T-helper 2 cell treated with Interferon-gamma antibody and Interleukin-4, amounts not matched to agents 5 μg/mL and 100 μg/mL, for 36 hours (primary cell): ENCODE results near the gene ZC3H4.
"Not testable (repeated sequence)": the region's sequence is repeated elsewhere in the genome, so short reads cannot be mapped to it uniquely, and the experiment has no call there.

ENCODE experiments used
- DNase-seq: peaks from one replicate; pipeline ENCODE4 v3.0.0; 2021; ENCODE audit warnings: low spot score
- H3K27ac Mint-ChIP-seq: one replicate; pipeline ENCODE4 v1.8.0; 2021; ENCODE audit warnings: mild to moderate bottlenecking, mixed read lengths
- H3K27me3 Mint-ChIP-seq: one replicate; pipeline ENCODE4 v1.8.0; 2021; ENCODE audit warnings: low read depth, mixed read lengths
- H3K36me3 Mint-ChIP-seq: one replicate; pipeline ENCODE4 v1.8.0; 2021; ENCODE audit warnings: low read depth, mixed read lengths
- H3K4me1 Mint-ChIP-seq: one replicate; pipeline ENCODE4 v1.8.0; 2021; ENCODE audit warnings: low read depth, mixed read lengths
- H3K4me3 Mint-ChIP-seq: one replicate; pipeline ENCODE4 v1.8.0; 2022; ENCODE audit warnings: mild to moderate bottlenecking, moderate library complexity, mixed read lengths
- H3K9me3 Mint-ChIP-seq: one replicate; pipeline ENCODE4 v1.8.0; 2021; ENCODE audit warnings: mixed read lengths

Gene ZC3H4

GRCh38 chr19:47145639-47146486 is 32.3 kb upstream of the ZC3H4 start:
- peaks cover 61% of the 10 kb centered on the region for H3K36me3 Mint-ChIP-seq

GRCh38 chr19:47144630-47145029 is 31.1 kb upstream of the ZC3H4 start:
- Mint-ChIP-seq H3K27me3 (no peaks in the 10 kb centered on the region), H3K36me3 (peaks cover 51% of the 10 kb centered on the region), H3K4me1 (peaks cover 36% of the 10 kb centered on the region), H3K9me3 (no peaks in the 10 kb centered on the region), H3K27ac (no peak overlapping the region), H3K4me3 (no peak overlapping the region)
- DNase-seq, result no peak

More at GRCh38 chr19:47145639-47146486, 32.3 kb upstream of the ZC3H4 start:
- Mint-ChIP-seq H3K27me3 (no peaks in the 10 kb centered on the region), H3K4me1 (peaks cover 40% of the 10 kb centered on the region), H3K9me3 (no peaks in the 10 kb centered on the region), H3K27ac (peak overlapping the region; percentile 87), H3K4me3 (peak overlapping the region; percentile 72)
- no peak for DNase-seq

- H3K4me1 Mint-ChIP-seq, result peaks cover 36% of the 10 kb centered on the region
- no peak overlapping the region for H3K27ac Mint-ChIP-seq
- H3K27me3 Mint-ChIP-seq, result no peaks in the 10 kb centered on the region
- no peak for DNase-seq
- no peak overlapping the region for H3K4me3 Mint-ChIP-seq
- H3K9me3 Mint-ChIP-seq, result no peaks in the 10 kb centered on the region
- H3K36me3 Mint-ChIP-seq, result peaks cover 51% of the 10 kb centered on the region
Measured at GRCh38 chr19:47143322-47144073, 29.9 kb upstream of the ZC3H4 start.

GRCh38 chr19:47142779-47143178 is 29.2 kb upstream of the ZC3H4 start:
- Mint-ChIP-seq H3K36me3 (peaks cover 50% of the 10 kb centered on the region), H3K4me3 (no peak overlapping the region), H3K9me3 (no peaks in the 10 kb centered on the region), H3K27me3 (no peaks in the 10 kb centered on the region), H3K27ac (no peak overlapping the region), H3K4me1 (peaks cover 35% of the 10 kb centered on the region)
- no peak for DNase-seq

- no peaks in the 10 kb centered on the region for H3K9me3 Mint-ChIP-seq
- H3K4me3 Mint-ChIP-seq, result no peak overlapping the region
- no peak overlapping the region for H3K27ac Mint-ChIP-seq
- DNase-seq, result no peak
- peaks cover 32% of the 10 kb centered on the region for H3K4me1 Mint-ChIP-seq
- H3K36me3 Mint-ChIP-seq, result peaks cover 46% of the 10 kb centered on the region
- no peaks in the 10 kb centered on the region for H3K27me3 Mint-ChIP-seq
Measured at GRCh38 chr19:47141695-47142094, 28.1 kb upstream of the ZC3H4 start.

- DNase-seq, H3K27ac Mint-ChIP-seq, H3K27me3 Mint-ChIP-seq, H3K9me3 Mint-ChIP-seq, H3K4me3 Mint-ChIP-seq: not testable (repeated sequence)
- H3K36me3 Mint-ChIP-seq, result peaks cover 42% of the 10 kb centered on the region
- H3K4me1 Mint-ChIP-seq, result peaks cover 27% of the 10 kb centered on the region
Measured at GRCh38 chr19:47141252-47141651, 27.7 kb upstream of the ZC3H4 start.

- Mint-ChIP-seq H3K36me3 (peaks cover 61% of the 10 kb centered on the region), H3K27ac (no peak overlapping the region), H3K4me1 (peaks cover 43% of the 10 kb centered on the region), H3K27me3 (peaks cover 4% of the 10 kb centered on the region), H3K4me3 (peak overlapping the region; percentile 21), H3K9me3 (peaks cover 4% of the 10 kb centered on the region)
- DNase-seq, result no peak
Measured at GRCh38 chr19:47135156-47135555, 21.6 kb upstream of the ZC3H4 start.

- peaks cover 43% of the 10 kb centered on the region for H3K4me1 Mint-ChIP-seq
- no peak for DNase-seq
- peaks cover 7% of the 10 kb centered on the region for H3K9me3 Mint-ChIP-seq
- H3K36me3 Mint-ChIP-seq, result peaks cover 61% of the 10 kb centered on the region
- no peak overlapping the region for H3K27ac Mint-ChIP-seq
- H3K27me3 Mint-ChIP-seq, result peaks cover 4% of the 10 kb centered on the region
- peak overlapping the region; percentile 25 for H3K4me3 Mint-ChIP-seq
Measured at GRCh38 chr19:47134545-47134944, 21.0 kb upstream of the ZC3H4 start.

- H3K4me1 Mint-ChIP-seq, result peaks cover 37% of the 10 kb centered on the region
Measured at GRCh38 chr19:47133021-47133471, 19.5 kb upstream of the ZC3H4 start.

GRCh38 chr19:47132194-47132852 is 18.7 kb upstream of the ZC3H4 start:
- peaks cover 37% of the 10 kb centered on the region for H3K4me1 Mint-ChIP-seq
- peaks cover 4% of the 10 kb centered on the region for H3K27me3 Mint-ChIP-seq
- peak overlapping the region; percentile 97 for H3K27ac Mint-ChIP-seq
- peak overlapping the region; percentile 99 for H3K4me3 Mint-ChIP-seq
- no peak for DNase-seq
- H3K9me3 Mint-ChIP-seq, result peaks cover 7% of the 10 kb centered on the region
- peaks cover 50% of the 10 kb centered on the region for H3K36me3 Mint-ChIP-seq

More at GRCh38 chr19:47133021-47133471, 19.5 kb upstream of the ZC3H4 start:
- H3K27me3 Mint-ChIP-seq, result peaks cover 4% of the 10 kb centered on the region
- H3K9me3 Mint-ChIP-seq, result peaks cover 7% of the 10 kb centered on the region
- peak overlapping the region; percentile 99 for H3K4me3 Mint-ChIP-seq
- H3K36me3 Mint-ChIP-seq, result peaks cover 50% of the 10 kb centered on the region
- DNase-seq, result no peak
- peak overlapping the region; percentile 11 for H3K27ac Mint-ChIP-seq

GRCh38 chr19:47130589-47131227 is 17.1 kb upstream of the ZC3H4 start, which contains the start of gene SAE1:
Gene SAE1, plus strand, starts transcription at chr19:47130835. Its CDS starts 96 bp downstream, at chr19:47130931.
- H3K36me3 Mint-ChIP-seq, result peaks cover 45% of the 10 kb centered on the region
- peak within 1 kb of the TSS; percentile 97 for H3K27ac Mint-ChIP-seq

GRCh38 chr19:47130120-47130588 is 16.6 kb upstream of the ZC3H4 start:
- peaks cover 4% of the 10 kb centered on the region for H3K27me3 Mint-ChIP-seq

More at GRCh38 chr19:47130589-47131227, 17.1 kb upstream of the ZC3H4 start, which contains the start of gene SAE1:
- Mint-ChIP-seq H3K4me1 (peaks cover 35% of the 10 kb centered on the region), H3K9me3 (peaks cover 7% of the 10 kb centered on the region), H3K4me3 (peak within 1 kb of the TSS; percentile 99), H3K27me3 (peaks cover 4% of the 10 kb centered on the region)
- DNase-seq, result peak; percentile 98

GRCh38 chr19:47129579-47129978 is 16.0 kb upstream of the ZC3H4 start:
- no peak overlapping the region for H3K27ac Mint-ChIP-seq
- peaks cover 36% of the 10 kb centered on the region for H3K36me3 Mint-ChIP-seq
- H3K27me3 Mint-ChIP-seq, result peaks cover 4% of the 10 kb centered on the region
- peaks cover 30% of the 10 kb centered on the region for H3K4me1 Mint-ChIP-seq
- H3K4me3 Mint-ChIP-seq, result no peak overlapping the region
- H3K9me3 Mint-ChIP-seq, result peaks cover 7% of the 10 kb centered on the region
- DNase-seq, result no peak

More at GRCh38 chr19:47130120-47130588, 16.6 kb upstream of the ZC3H4 start:
- no peak for DNase-seq
- Mint-ChIP-seq H3K4me3 (peak overlapping the region; percentile 99), H3K4me1 (peaks cover 32% of the 10 kb centered on the region), H3K27ac (peak overlapping the region; percentile 97), H3K36me3 (peaks cover 39% of the 10 kb centered on the region), H3K9me3 (peaks cover 7% of the 10 kb centered on the region)
